H1 (cell line): ENCODE measurements around the gene AMPD3. TPM values are rescaled to one million over a fixed set of nuclear protein-coding genes. Genes with fewer than 3 reads are reported as not detected.

ENCODE experiments used
- CTCF ChIA-PET: fragments of 300-600 bp; sonication (Branson Sonifier 250); formaldehyde crosslinking; loops from one replicate; lab custom pipeline; 2021; ENCODE audit not compliant: partially characterized antibody; lab: Charles Lee
- POLR2A ChIA-PET: fragments of 300-600 bp; sonication (Branson Sonifier 250); formaldehyde crosslinking; loops from one replicate; lab custom pipeline; 2021; ENCODE audit warnings: inconsistent platforms; ENCODE audit not compliant: partially characterized antibody; lab: Charles Lee
- DNase-seq, 2 experiments: peaks; one replicate each; pipeline versions ENCODE4 v3.0.0 to v3.0.0-alpha.2; 2010 to 2022; ENCODE audit warnings: low spot score in 2 of 2, low read depth in 1 of 2, mixed read lengths in 1 of 2
- FAIRE-seq: peaks from 2 replicates; lab custom pipeline; 2011; peaks lifted over from hg19 to GRCh38; lab: Jason Lieb, UNC
- H2AFZ ChIP-seq: 2 replicates; pipeline ENCODE4 v1.8.1; 2012; ENCODE audit warnings: low read length, inconsistent platforms
- H2AK5ac ChIP-seq: 2 replicates; pipeline ENCODE4 v1.6.1; 2013; ENCODE audit warnings: low read depth, low read length
- H2BK120ac ChIP-seq: replicated peaks from 2 replicates; pipeline ENCODE3; 2013; ENCODE audit warnings: low read depth, low read length, inconsistent platforms
- H2BK12ac ChIP-seq: 2 replicates; pipeline ENCODE4 v1.6.1; 2013; ENCODE audit warnings: low read depth, low read length
- H2BK15ac ChIP-seq: 2 replicates; pipeline ENCODE4 v1.6.1; 2013; ENCODE audit warnings: low read length
- H2BK20ac ChIP-seq: 2 replicates; pipeline ENCODE4 v1.6.1; 2013; ENCODE audit warnings: low read length
- H2BK5ac ChIP-seq: 2 replicates; pipeline ENCODE4 v1.6.1; 2013; ENCODE audit warnings: low read depth, low read length
- H3K14ac ChIP-seq: 2 replicates; pipeline ENCODE4 v1.6.1; 2013; ENCODE audit warnings: inconsistent platforms; ENCODE audit not compliant: insufficient read length
- H3K18ac ChIP-seq: 2 replicates; pipeline ENCODE4 v1.6.1; 2013; ENCODE audit warnings: low read length; ENCODE audit errors: extremely low read depth
- H3K23ac ChIP-seq: 2 replicates; pipeline ENCODE4 v1.6.1; 2013; ENCODE audit warnings: inconsistent platforms; ENCODE audit not compliant: insufficient read length
- H3K23me2 ChIP-seq: 2 replicates; pipeline ENCODE4 v1.6.1; 2013; ENCODE audit warnings: low read depth, low read length
- H3K27ac ChIP-seq: 2 replicates; pipeline ENCODE4 v1.6.1; 2011; ENCODE audit warnings: low read depth, low read length, inconsistent platforms
- H3K27me3 ChIP-seq, 4 experiments: replicated peaks in 1 of 4; 1 replicate in 1 of 4; 2 replicates in 3 of 4; pipeline versions ENCODE4 v1.6.1 to v1.8.1; 2011 to 2013; ENCODE audit warnings: low read length in 3 of 4, mild to moderate bottlenecking in 3 of 4, inconsistent platforms in 2 of 4, mixed read lengths in 2 of 4, moderate library complexity in 1 of 4; ENCODE audit not compliant: control insufficient read depth in 3 of 4, insufficient read depth in 3 of 4; ENCODE audit errors: extremely low read depth in 1 of 4
- H3K36me3 ChIP-seq, 4 experiments: 2 replicates each; pipeline versions ENCODE4 v1.6.1 to v1.8.1; 2011 to 2013; ENCODE audit warnings: mild to moderate bottlenecking in 4 of 4, low read length in 3 of 4, moderate library complexity in 2 of 4, control low read depth in 1 of 4, inconsistent platforms in 1 of 4; ENCODE audit not compliant: insufficient read depth in 4 of 4, control insufficient read depth in 2 of 4
- H3K4ac ChIP-seq: replicated peaks from 2 replicates; pipeline ENCODE3; 2013; ENCODE audit warnings: low read length, low read depth, mixed read lengths, inconsistent platforms; ENCODE audit not compliant: insufficient read length
- H3K4me1 ChIP-seq, 4 experiments: replicated peaks in 1 of 4; 1 replicate in 1 of 4; 2 replicates in 3 of 4; pipeline versions ENCODE4 v1.6.1 to v1.8.1; 2011 to 2013; ENCODE audit warnings: low read length in 3 of 4, inconsistent platforms in 2 of 4, mixed read lengths in 1 of 4; ENCODE audit not compliant: insufficient read depth in 4 of 4, control insufficient read depth in 3 of 4
- H3K4me2 ChIP-seq, 2 experiments: 2 replicates each; pipeline versions ENCODE4 v1.6.1 to v1.8.1; 2011 to 2013; ENCODE audit warnings: low read depth in 2 of 2, low read length in 2 of 2, control low read depth in 1 of 2, inconsistent platforms in 1 of 2, mild to moderate bottlenecking in 1 of 2; ENCODE audit not compliant: insufficient read depth in 1 of 2
- H3K4me3 ChIP-seq, 4 experiments: fragments of 200-600, 300-600 bp in 1 of 4; sonication (generic), shearing (Covaris generic), sonication (Bioruptor Twin) in 1 of 4; 2 replicates each; pipeline versions ENCODE4 v1.5.1 to v1.8.1; 2011 to 2016; ENCODE audit warnings: low read length in 4 of 4, low read depth in 3 of 4, control low read depth in 2 of 4, inconsistent platforms in 2 of 4, mild to moderate bottlenecking in 2 of 4, mixed read lengths in 1 of 4, moderate library complexity in 1 of 4; ENCODE audit not compliant: insufficient read depth in 2 of 4; ENCODE audit errors: extremely low read depth in 1 of 4
- H3K56ac ChIP-seq: replicated peaks from 2 replicates; pipeline ENCODE3; 2013; ENCODE audit warnings: low read depth, mild to moderate bottlenecking, mixed read lengths, low read length, inconsistent platforms; ENCODE audit not compliant: insufficient read length
- H3K79me1 ChIP-seq: 2 replicates; pipeline ENCODE4 v1.6.1; 2013; ENCODE audit warnings: low read depth, low read length, control low read depth
- H3K79me2 ChIP-seq, 2 experiments: 2 replicates each; pipeline versions ENCODE4 v1.6.1 to v1.8.1; 2012 to 2013; ENCODE audit warnings: low read length in 2 of 2, mild to moderate bottlenecking in 2 of 2, inconsistent platforms in 1 of 2; ENCODE audit not compliant: insufficient read depth in 2 of 2, control insufficient read depth in 1 of 2
- H3K9ac ChIP-seq, 4 experiments: replicated peaks in 1 of 4; 1 replicate in 1 of 4; 2 replicates in 3 of 4; pipeline versions ENCODE4 v1.6.1 to v1.8.1; 2011 to 2013; ENCODE audit warnings: low read depth in 3 of 4, low read length in 3 of 4, control low read depth in 2 of 4, mild to moderate bottlenecking in 2 of 4, moderate library complexity in 2 of 4, inconsistent platforms in 1 of 4; ENCODE audit errors: extremely low read depth in 1 of 4
- H3K9me3 ChIP-seq, 2 experiments: 2 replicates each; pipeline versions ENCODE4 v1.6.1 to v1.8.1; 2012 to 2013; ENCODE audit warnings: mild to moderate bottlenecking in 2 of 2, moderate library complexity in 2 of 2, control low read depth in 1 of 2, inconsistent platforms in 1 of 2, low read depth in 1 of 2, low read length in 1 of 2, mixed read lengths in 1 of 2; ENCODE audit not compliant: insufficient read depth in 2 of 2
- H4K20me1 ChIP-seq, 2 experiments: replicated peaks in 1 of 2; 2 replicates each; pipeline versions ENCODE3 to v1.8.1; 2011 to 2013; ENCODE audit warnings: inconsistent platforms in 2 of 2, low read length in 2 of 2, mild to moderate bottlenecking in 1 of 2; ENCODE audit not compliant: insufficient read depth in 2 of 2, control insufficient read depth in 1 of 2
- H4K5ac ChIP-seq: 2 replicates; pipeline ENCODE4 v1.6.1; 2013; ENCODE audit warnings: low read length, low read depth, mixed read lengths, inconsistent platforms; ENCODE audit not compliant: insufficient read length
- H4K8ac ChIP-seq: 2 replicates; pipeline ENCODE4 v1.8.0; 2013; ENCODE audit warnings: mild to moderate bottlenecking, moderate library complexity, low read length, inconsistent platforms; ENCODE audit not compliant: insufficient read depth; ENCODE audit errors: extremely low read depth
- H4K91ac ChIP-seq: replicated peaks from 2 replicates; pipeline ENCODE3; 2013; ENCODE audit warnings: low read length, mixed read lengths, inconsistent platforms; ENCODE audit not compliant: insufficient read length
- BACH1 ChIP-seq: IDR thresholded peaks from 2 replicates; pipeline ENCODE4 v1.6.1; 2012; ENCODE audit warnings: low read length, improper control_type of control experiment
- BRCA1 ChIP-seq: IDR thresholded peaks from 2 replicates; pipeline ENCODE4 v1.6.1; 2012; ENCODE audit warnings: low read depth, low read length, improper control_type of control experiment
- CBX8 ChIP-seq: fragments of 300-800, 300-1000 bp; sonication (generic); IDR thresholded peaks from 2 replicates; pipeline ENCODE4 v1.7.1; 2016; ENCODE audit warnings: low read depth, low read length, borderline replicate concordance
- CEBPB ChIP-seq: IDR thresholded peaks from 2 replicates; pipeline ENCODE4 v1.6.1; 2012; ENCODE audit warnings: low read depth, low read length
- CREB1 ChIP-seq: IDR thresholded peaks from 2 replicates; pipeline ENCODE4 v1.6.1; 2012; ENCODE audit warnings: inconsistent platforms
- CTBP2 ChIP-seq: IDR thresholded peaks from 2 replicates; pipeline ENCODE4 v1.7.0; 2011; ENCODE audit warnings: borderline replicate concordance, mild to moderate bottlenecking, moderate library complexity, mixed read lengths, low read length; ENCODE audit not compliant: insufficient read depth, insufficient read length
- KDM4A ChIP-seq: IDR thresholded peaks from one replicate; pipeline ENCODE4 v1.7.1; 2012; ENCODE audit warnings: low read depth, mild to moderate bottlenecking, moderate library complexity, low read length, inconsistent platforms; ENCODE audit not compliant: severe bottlenecking
- RBBP5 ChIP-seq: IDR thresholded peaks from 2 replicates; pipeline ENCODE4 v1.7.1; 2012; ENCODE audit warnings: low read depth, mild to moderate bottlenecking, inconsistent platforms, low read length, moderate library complexity, borderline replicate concordance
- TBP ChIP-seq: IDR thresholded peaks from 2 replicates; pipeline ENCODE4 v1.6.1; 2011; ENCODE audit warnings: low read depth, low read length, improper control_type of control experiment
- WGBS, 2 experiments: shearing (Covaris generic) in 1 of 2; methylation state at CpG; one replicate each; pipeline versions ENCODE4 v1.1.6 to v1.1.7; 2013 to 2015; ENCODE audit warnings: low lambda C conversion rate in 2 of 2, mixed read lengths in 2 of 2, inconsistent platforms in 1 of 2, low coverage in 1 of 2, missing lambda C conversion rate in 1 of 2; ENCODE audit not compliant: insufficient replicate concordance in 2 of 2, insufficient coverage in 1 of 2, insufficient read length in 1 of 2; ENCODE audit errors: extremely low coverage in 1 of 2, missing lambda C conversion rate in 1 of 2; 5-methylcytosine and 5-hydroxymethylcytosine counted together
- polyA plus RNA-seq, 7 experiments: library from polyadenylated mRNA; depleted of rRNA in 3 of 7; stranded (reverse) in 5 of 7; unstranded in 2 of 7; fragments of >200 nt in 5 of 7; fragments of 200-250 nt in 2 of 7; gene quantifications; 1 replicate in 5 of 7; 2 replicates in 1 of 7; 4 replicates in 1 of 7; pipeline versions ENCODE4 v1.2.1 to v1.2.3, GENCODE V29; 2011 to 2013; ENCODE audit warnings: missing spikeins in 2 of 7, mixed read lengths in 2 of 7
- total RNA-seq: library from RNA; stranded (reverse); fragmentation: NEBNext Ultra II Directional; extraction: Animal tissue kit (Norgen Biotek cat#: 25700); gene quantifications from 2 replicates; pipeline ENCODE4 v1.2.1, GENCODE V29; 2021
- TF ChIP-seq, protein P1 (sequence below), 3 experiments: IDR thresholded peaks; 1 replicate in 2 of 3; 2 replicates in 1 of 3; pipeline versions ENCODE4 v1.5.1 to v1.6.1; 2011; ENCODE audit warnings: low read length in 3 of 3, mild to moderate bottlenecking in 3 of 3, inconsistent platforms in 2 of 3, low read depth in 1 of 3, moderate library complexity in 1 of 3; ENCODE audit not compliant: insufficient read depth in 1 of 3; ENCODE audit errors: control extremely low read depth in 1 of 3
- TF ChIP-seq, protein P2 (sequence below): IDR thresholded peaks from 2 replicates; pipeline ENCODE4 v1.6.1; 2011; ENCODE audit warnings: low read depth, mild to moderate bottlenecking, low read length; ENCODE audit not compliant: insufficient read depth

Gene AMPD3
- total and polyA plus RNA-seq, 2 of the 8 experiments (the other 6 are each of a cell fraction or from before 2014, with no cell fraction given) = 4.0 to 6.3 TPM

DNA sequence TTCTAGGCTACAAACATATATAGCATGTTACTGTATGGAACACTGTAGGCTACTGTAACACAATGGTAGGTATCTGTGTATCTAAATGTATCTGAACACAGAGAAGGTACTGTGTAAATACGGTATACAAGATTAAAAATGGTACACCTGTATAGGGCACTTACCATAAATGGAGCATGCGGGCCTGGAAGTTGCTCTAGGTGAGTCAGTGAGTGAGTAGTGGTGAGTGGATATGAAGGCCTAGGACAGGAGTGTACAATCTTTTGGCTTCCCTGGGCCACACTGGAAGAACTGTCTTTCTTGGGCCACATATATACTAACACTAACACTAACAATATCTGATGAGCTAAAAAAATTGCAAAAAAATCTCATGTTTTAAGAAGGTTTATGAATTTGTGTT lies 64.6 kb downstream of the AMPD3 start:
- no peak overlapping the region for H4K91ac ChIP-seq
- no peak overlapping the region for H2BK15ac ChIP-seq
- no peak overlapping the region for H3K56ac ChIP-seq
- no peaks in the 10 kb centered on the region for H3K79me1 ChIP-seq
- H3K36me3 ChIP-seq = peaks cover 0 to 4% (median 3%) of the 10 kb centered on the region in 4 experiments; a peak in 3 of 8 replicates
- no peak overlapping the region for H4K8ac ChIP-seq
- H3K79me2 ChIP-seq = no peaks in the 10 kb centered on the region
- no peak overlapping the region for H3K23ac ChIP-seq
- no peak overlapping the region for H3K4ac ChIP-seq
- no peak overlapping the region for H3K4me2 ChIP-seq
- no peaks in the 10 kb centered on the region for H3K27me3 ChIP-seq
- no peak overlapping the region for H2BK120ac ChIP-seq
- FAIRE-seq (no peak), DNase-seq (no peak)
- no peak overlapping the region for H2AFZ ChIP-seq
- H2BK20ac ChIP-seq = no peak overlapping the region
- no peaks in the 10 kb centered on the region for H4K20me1 ChIP-seq
- H3K9me3 ChIP-seq = no peaks in the 10 kb centered on the region
- no peak overlapping the region for H2BK12ac ChIP-seq
- H3K4me1 ChIP-seq = no peaks in the 10 kb centered on the region
- H3K14ac ChIP-seq = no peak overlapping the region
- no peak overlapping the region for H3K18ac ChIP-seq
- ChIA-PET POLR2A (interaction anchor here (0.6 to 1.9 kb wide), 2 partner anchors 9 to 1057 kb away, joined by 3 to 7 read pairs; no protein-coding TSS in a partner anchor), CTCF (interaction anchor here (1.6 kb wide), 1 partner anchor 134 kb away, joined by 5 read pairs; no protein-coding TSS in a partner anchor)
- no peak overlapping the region for H3K4me3 ChIP-seq
- no peak overlapping the region for H2BK5ac ChIP-seq
- H4K5ac ChIP-seq = no peak overlapping the region
- no peak overlapping the region for H2AK5ac ChIP-seq
- WGBS, 2 experiments = 89% methylated on average over 2 of the region's 2 CpGs; no CpG with 5 or more reads in 1 of the 2 experiments
- H3K9ac ChIP-seq = no peak overlapping the region
- no peak overlapping the region for H3K27ac ChIP-seq
- H3K23me2 ChIP-seq = no peaks in the 10 kb centered on the region
- TF ChIP-seq CREB1 (no peak), CTBP2 (no peak), CEBPB (no peak), BRCA1 (no peak), BACH1 (no peak), RBBP5 (no peak), CBX8 (no peak), KDM4A (no peak), TBP (no peak)
- TF ChIP-seq, protein P1, sequence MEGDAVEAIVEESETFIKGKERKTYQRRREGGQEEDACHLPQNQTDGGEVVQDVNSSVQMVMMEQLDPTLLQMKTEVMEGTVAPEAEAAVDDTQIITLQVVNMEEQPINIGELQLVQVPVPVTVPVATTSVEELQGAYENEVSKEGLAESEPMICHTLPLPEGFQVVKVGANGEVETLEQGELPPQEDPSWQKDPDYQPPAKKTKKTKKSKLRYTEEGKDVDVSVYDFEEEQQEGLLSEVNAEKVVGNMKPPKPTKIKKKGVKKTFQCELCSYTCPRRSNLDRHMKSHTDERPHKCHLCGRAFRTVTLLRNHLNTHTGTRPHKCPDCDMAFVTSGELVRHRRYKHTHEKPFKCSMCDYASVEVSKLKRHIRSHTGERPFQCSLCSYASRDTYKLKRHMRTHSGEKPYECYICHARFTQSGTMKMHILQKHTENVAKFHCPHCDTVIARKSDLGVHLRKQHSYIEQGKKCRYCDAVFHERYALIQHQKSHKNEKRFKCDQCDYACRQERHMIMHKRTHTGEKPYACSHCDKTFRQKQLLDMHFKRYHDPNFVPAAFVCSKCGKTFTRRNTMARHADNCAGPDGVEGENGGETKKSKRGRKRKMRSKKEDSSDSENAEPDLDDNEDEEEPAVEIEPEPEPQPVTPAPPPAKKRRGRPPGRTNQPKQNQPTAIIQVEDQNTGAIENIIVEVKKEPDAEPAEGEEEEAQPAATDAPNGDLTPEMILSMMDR (IDR thresholded peaks at IDR 0.05; ENCODE audit: control extremely low read depth in 1 of 3, insufficient read depth in 1 of 3, low read depth in 1 of 3, low read length in 3 of 3) = no peak
- TF ChIP-seq, protein P2, sequence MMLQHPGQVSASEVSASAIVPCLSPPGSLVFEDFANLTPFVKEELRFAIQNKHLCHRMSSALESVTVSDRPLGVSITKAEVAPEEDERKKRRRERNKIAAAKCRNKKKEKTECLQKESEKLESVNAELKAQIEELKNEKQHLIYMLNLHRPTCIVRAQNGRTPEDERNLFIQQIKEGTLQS = no peak
